ENCODE measurements around the gene DCP2.

DNA sequence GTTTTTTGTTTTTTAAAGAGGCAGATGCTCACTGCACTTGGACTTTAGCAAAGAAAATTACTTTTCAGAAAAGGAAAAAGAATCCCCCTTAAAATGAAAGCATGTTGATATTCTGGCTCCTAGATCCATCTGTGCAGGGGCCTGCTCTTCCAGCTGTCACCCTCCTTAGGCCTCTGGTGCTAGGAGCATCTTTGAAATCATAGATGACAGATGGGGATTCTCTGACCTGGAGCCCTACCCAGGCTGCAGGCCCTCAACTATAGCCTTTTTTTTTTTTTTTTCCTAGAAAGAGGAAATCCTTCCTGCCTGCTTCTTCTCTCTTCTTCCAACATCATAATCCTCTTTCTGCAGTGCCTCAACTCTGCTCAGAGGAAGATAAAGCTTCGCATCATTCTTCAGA lies 16.3 kb upstream of the DCP2 start:
- TF ChIP-seq, protein P1, sequence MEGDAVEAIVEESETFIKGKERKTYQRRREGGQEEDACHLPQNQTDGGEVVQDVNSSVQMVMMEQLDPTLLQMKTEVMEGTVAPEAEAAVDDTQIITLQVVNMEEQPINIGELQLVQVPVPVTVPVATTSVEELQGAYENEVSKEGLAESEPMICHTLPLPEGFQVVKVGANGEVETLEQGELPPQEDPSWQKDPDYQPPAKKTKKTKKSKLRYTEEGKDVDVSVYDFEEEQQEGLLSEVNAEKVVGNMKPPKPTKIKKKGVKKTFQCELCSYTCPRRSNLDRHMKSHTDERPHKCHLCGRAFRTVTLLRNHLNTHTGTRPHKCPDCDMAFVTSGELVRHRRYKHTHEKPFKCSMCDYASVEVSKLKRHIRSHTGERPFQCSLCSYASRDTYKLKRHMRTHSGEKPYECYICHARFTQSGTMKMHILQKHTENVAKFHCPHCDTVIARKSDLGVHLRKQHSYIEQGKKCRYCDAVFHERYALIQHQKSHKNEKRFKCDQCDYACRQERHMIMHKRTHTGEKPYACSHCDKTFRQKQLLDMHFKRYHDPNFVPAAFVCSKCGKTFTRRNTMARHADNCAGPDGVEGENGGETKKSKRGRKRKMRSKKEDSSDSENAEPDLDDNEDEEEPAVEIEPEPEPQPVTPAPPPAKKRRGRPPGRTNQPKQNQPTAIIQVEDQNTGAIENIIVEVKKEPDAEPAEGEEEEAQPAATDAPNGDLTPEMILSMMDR (IDR thresholded peaks at IDR 0.05; ENCODE audit: low read length), result no peak
- no peak for TF ChIP-seq EZH2 (IDR thresholded peaks at IDR 0.05; ENCODE audit: borderline replicate concordance, low read length)

Measured in OCI-LY1 (cell line).